Upper lobe of left lung (tissue), 6 donors: Measurements from ENCODE around the gene GDPD2. TPM values are rescaled to one million over a fixed set of nuclear protein-coding genes. Genes with fewer than 3 reads are reported as not detected.

Experiments
- ATAC-seq, 2 donors: fragments of 200-7000 bp; cut with Tn5 transposase; one replicate each; pipeline ENCODE4 v1.9.1; 2022; ENCODE audit warnings: mild to moderate bottlenecking in 2 of 2, moderate library complexity in 2 of 2; ENCODE audit not compliant: low FRiP score in 2 of 2
- DNase-seq, 2 donors: peaks; one replicate each; pipeline ENCODE4 v3.0.0-alpha.2; 2019 to 2020
- H3K27ac ChIP-seq, 4 donors: fragments of 200-600 bp; sonication (generic); one replicate each; pipeline ENCODE4 v1.5.1; 2016 to 2019
- H3K27me3 ChIP-seq, 4 donors: fragments of 200-600 bp; sonication (generic); one replicate each; pipeline ENCODE4 v1.5.1; 2017 to 2019
- H3K36me3 ChIP-seq, 4 donors: fragments of 200-600 bp; sonication (generic); one replicate each; pipeline ENCODE4 v1.5.1; 2016 to 2019
- H3K4me1 ChIP-seq, 4 donors: fragments of 200-600 bp; sonication (generic); one replicate each; pipeline ENCODE4 v1.5.1; 2018 to 2019
- H3K4me3 ChIP-seq, 4 donors: fragments of 200-600 bp; sonication (generic); one replicate each; pipeline ENCODE4 v1.5.1; 2017 to 2019; ENCODE audit warnings: mild to moderate bottlenecking in 2 of 4, moderate library complexity in 1 of 4
- H3K9me3 ChIP-seq, 4 donors: fragments of 200-600 bp; sonication (generic); one replicate each; pipeline ENCODE4 v1.5.1; 2018 to 2019
- CTCF ChIP-seq, 6 experiments: fragments of 450-650 bp in 4 of 6; fragments of 200-600 bp in 2 of 6; sonication (generic) in 2 of 6; IDR thresholded peaks; one replicate each; pipeline ENCODE4 v1.5.1; 2016 to 2019; ENCODE audit warnings: antibody characterized with exemption in 6 of 6
- EP300 ChIP-seq, 4 donors: sonication (generic); formaldehyde crosslinking; IDR thresholded peaks; one replicate each; pipeline ENCODE4 v1.5.1; 2017; ENCODE audit warnings: antibody characterized with exemption in 4 of 4, control low read depth in 2 of 4
- POLR2A ChIP-seq, 4 donors: fragments of 450-650 bp; IDR thresholded peaks; one replicate each; pipeline ENCODE4 v1.5.1; 2016 to 2017; ENCODE audit warnings: antibody characterized with exemption in 4 of 4, mild to moderate bottlenecking in 2 of 4
- POLR2AphosphoS5 ChIP-seq, 2 donors: sonication (generic); formaldehyde crosslinking; IDR thresholded peaks; one replicate each; pipeline ENCODE4 v1.5.1; 2017; ENCODE audit warnings: antibody characterized with exemption in 2 of 2
- WGBS, 2 donors: methylation state at CpG; one replicate each; pipeline ENCODE4 v1.1.5; 2017 to 2018; 5-methylcytosine and 5-hydroxymethylcytosine counted together
- total RNA-seq, 6 donors: library from RNA; depleted of rRNA in 4 of 6; stranded (reverse); fragments of >200 nt in 4 of 6; gene quantifications; one replicate each; pipeline versions ENCODE4 v1.1.0 to v1.2.1, GENCODE V29; 2016 to 2021
- donor health status: DM: no; HTN: no; CAD: no; lungs with moderate emphysema.
- donor health status: DM: no; HTN: yes; CAD: no; lungs with severe emphysema.

Gene GDPD2
- total RNA-seq, 6 donors from 2014 or later = not detected

GRCh38 chrX:70446380-70447350 lies 23.6 kb downstream of the GDPD2 start:
- 66 to 73% methylated on average over 4 to 16 of the region's 16 CpGs for WGBS, 2 donors
- Histone ChIP-seq H3K27ac (no peak overlapping the region), H3K36me3 (no peaks in the 10 kb centered on the region), H3K9me3 (no peaks in the 10 kb centered on the region), H3K27me3 (peaks cover 0 to 15% (median 4%) of the 10 kb centered on the region in 4 donors), H3K4me1 (peaks cover 0 to 8% (median 2%) of the 10 kb centered on the region in 4 donors), H3K4me3 (no peak overlapping the region)
- TF ChIP-seq POLR2A (IDR thresholded peaks at IDR 0.05) (no peak), CTCF (IDR thresholded peaks at IDR 0.05) (no peak), POLR2AphosphoS5 (IDR thresholded peaks at IDR 0.05) (no peak), EP300 (IDR thresholded peaks at IDR 0.05) (no peak)
- DNase-seq (no peak), ATAC-seq (no peak)

GRCh38 chrX:70449457-70449966 lies 26.4 kb downstream of the GDPD2 start:
- Histone ChIP-seq H3K4me1 (peaks cover 0 to 19% (median 6%) of the 10 kb centered on the region in 4 donors), H3K27me3 (peaks cover 0 to 9% (median 4%) of the 10 kb centered on the region in 4 donors), H3K27ac (no peak overlapping the region), H3K4me3 (no peak overlapping the region), H3K36me3 (no peaks in the 10 kb centered on the region), H3K9me3 (no peaks in the 10 kb centered on the region)
- no peak for DNase-seq
- ATAC-seq = no peak
- TF ChIP-seq POLR2AphosphoS5 (IDR thresholded peaks at IDR 0.05) = no peak
- no peak for TF ChIP-seq EP300 (IDR thresholded peaks at IDR 0.05)
- no peak for TF ChIP-seq POLR2A (IDR thresholded peaks at IDR 0.05)
- no peak for TF ChIP-seq CTCF (IDR thresholded peaks at IDR 0.05)
- 91 to 100% methylated on average over 7 to 14 of the region's 14 CpGs for WGBS, 2 donors

GRCh38 chrX:70452143-70452733 lies 29.1 kb downstream of the GDPD2 start:
- WGBS, 2 donors = 2 to 34% methylated on average over 9 to 39 of the region's 39 CpGs
- Histone ChIP-seq H3K27me3 (peaks cover 0 to 13% (median 0%) of the 10 kb centered on the region in 4 donors), H3K9me3 (no peaks in the 10 kb centered on the region), H3K4me1 (peaks cover 0 to 18% (median 4%) of the 10 kb centered on the region in 4 donors), H3K27ac (peak overlapping the region in 3 of 4 donors; percentile 6 to 72 (median 61)), H3K36me3 (no peaks in the 10 kb centered on the region), H3K4me3 (peak overlapping the region in 3 of 4 donors; percentile 44 to 65 (median 58))
- peak; percentile 56 to 64 (median 58) for TF ChIP-seq CTCF (IDR thresholded peaks at IDR 0.05)
- TF ChIP-seq EP300 (IDR thresholded peaks at IDR 0.05) = no peak
- no peak for TF ChIP-seq POLR2AphosphoS5 (IDR thresholded peaks at IDR 0.05)
- no peak for TF ChIP-seq POLR2A (IDR thresholded peaks at IDR 0.05)
- ATAC-seq (peak in 1 of 2 donors; percentile 67), DNase-seq (peak; percentile 40 to 87)

GRCh38 chrX:70453024-70453618 lies 30.0 kb downstream of the GDPD2 start:
- peak overlapping the region in 1 of 4 donors; percentile 61 for H3K27ac ChIP-seq
- peaks cover 0 to 13% (median 0%) of the 10 kb centered on the region in 4 donors for H3K27me3 ChIP-seq
- peak overlapping the region in 3 of 4 donors; percentile 44 to 65 (median 58) for H3K4me3 ChIP-seq
- H3K9me3 ChIP-seq = no peaks in the 10 kb centered on the region
- no peak for ATAC-seq
- no peak for DNase-seq
- peaks cover 0 to 18% (median 4%) of the 10 kb centered on the region in 4 donors for H3K4me1 ChIP-seq
- 46 to 56% methylated on average over 3 to 5 of the region's 5 CpGs for WGBS, 2 donors
- TF ChIP-seq POLR2AphosphoS5 (IDR thresholded peaks at IDR 0.05) (no peak), POLR2A (IDR thresholded peaks at IDR 0.05) (no peak), CTCF (IDR thresholded peaks at IDR 0.05) (no peak)
- H3K36me3 ChIP-seq = no peaks in the 10 kb centered on the region
